22Rv1 (cell line): ENCODE results near the gene PTPN21.
A peak's percentile ranks its signal among the peaks of the same experiment; 100 is the strongest.

Experiments used
- H3K27ac ChIP-seq: fragments of 450-650 bp; 2 replicates; pipeline ENCODE4 v1.5.1; 2017
- ZFX ChIP-seq: fragments of 450-650 bp; IDR thresholded peaks from 2 replicates; pipeline ENCODE4 v1.6.1; 2017; ENCODE audit warnings: antibody characterized with exemption, borderline replicate concordance
- TF ChIP-seq, protein P1 (sequence below): fragments of 450-650 bp; IDR thresholded peaks from 2 replicates; pipeline ENCODE4 v1.5.1; 2017; ENCODE audit warnings: mild to moderate bottlenecking

The PTPN21 gene

DNA sequence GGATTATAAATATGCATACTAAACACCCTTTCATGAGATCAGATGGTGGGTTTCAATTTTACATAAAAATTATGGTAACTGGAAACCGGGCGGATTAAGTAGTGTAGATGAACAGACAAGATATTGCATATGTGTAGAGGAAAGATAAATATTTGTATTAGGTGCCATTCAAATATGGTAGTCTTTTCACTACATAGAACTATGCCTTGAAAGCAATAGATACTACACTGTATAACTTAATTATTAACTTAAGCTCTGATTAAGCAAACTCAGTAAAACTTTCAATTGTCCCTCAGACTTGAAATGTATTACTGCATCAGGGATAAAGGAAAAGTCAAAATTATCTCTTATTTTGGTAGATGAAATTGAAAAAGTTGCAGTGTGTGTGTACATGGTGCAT, 1.9 kb downstream of the PTPN21 start:
- H3K27ac ChIP-seq: peak overlapping the region; percentile 51
- no peak for TF ChIP-seq ZFX
- TF ChIP-seq, protein P1, sequence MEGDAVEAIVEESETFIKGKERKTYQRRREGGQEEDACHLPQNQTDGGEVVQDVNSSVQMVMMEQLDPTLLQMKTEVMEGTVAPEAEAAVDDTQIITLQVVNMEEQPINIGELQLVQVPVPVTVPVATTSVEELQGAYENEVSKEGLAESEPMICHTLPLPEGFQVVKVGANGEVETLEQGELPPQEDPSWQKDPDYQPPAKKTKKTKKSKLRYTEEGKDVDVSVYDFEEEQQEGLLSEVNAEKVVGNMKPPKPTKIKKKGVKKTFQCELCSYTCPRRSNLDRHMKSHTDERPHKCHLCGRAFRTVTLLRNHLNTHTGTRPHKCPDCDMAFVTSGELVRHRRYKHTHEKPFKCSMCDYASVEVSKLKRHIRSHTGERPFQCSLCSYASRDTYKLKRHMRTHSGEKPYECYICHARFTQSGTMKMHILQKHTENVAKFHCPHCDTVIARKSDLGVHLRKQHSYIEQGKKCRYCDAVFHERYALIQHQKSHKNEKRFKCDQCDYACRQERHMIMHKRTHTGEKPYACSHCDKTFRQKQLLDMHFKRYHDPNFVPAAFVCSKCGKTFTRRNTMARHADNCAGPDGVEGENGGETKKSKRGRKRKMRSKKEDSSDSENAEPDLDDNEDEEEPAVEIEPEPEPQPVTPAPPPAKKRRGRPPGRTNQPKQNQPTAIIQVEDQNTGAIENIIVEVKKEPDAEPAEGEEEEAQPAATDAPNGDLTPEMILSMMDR: no peak

DNA sequence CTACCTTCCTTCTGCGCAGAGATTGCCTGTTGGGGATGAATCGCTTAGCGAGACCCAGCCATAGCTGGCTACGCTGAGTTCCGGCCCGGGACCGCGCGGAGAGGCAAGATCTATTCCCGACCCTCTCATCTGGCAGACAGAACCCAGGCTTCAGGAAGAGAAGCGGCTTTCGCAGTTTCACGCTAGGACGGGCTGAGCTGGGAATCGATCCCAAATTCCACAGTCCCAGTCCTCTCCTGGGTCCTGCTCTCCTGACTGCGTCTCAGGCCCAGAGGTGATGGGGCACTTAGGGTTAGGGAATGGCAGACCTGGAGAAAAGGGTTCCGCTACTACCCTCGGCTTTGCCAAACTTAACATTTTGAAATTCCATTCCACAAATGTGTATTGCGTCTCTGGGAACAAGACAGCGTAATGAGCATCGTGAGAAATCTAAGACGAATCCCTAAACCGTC, 2.8 kb downstream of the PTPN21 start:
- TF ChIP-seq, protein P1: no peak
- no peak for TF ChIP-seq ZFX
- peak overlapping the region; percentile 51 for H3K27ac ChIP-seq

DNA sequence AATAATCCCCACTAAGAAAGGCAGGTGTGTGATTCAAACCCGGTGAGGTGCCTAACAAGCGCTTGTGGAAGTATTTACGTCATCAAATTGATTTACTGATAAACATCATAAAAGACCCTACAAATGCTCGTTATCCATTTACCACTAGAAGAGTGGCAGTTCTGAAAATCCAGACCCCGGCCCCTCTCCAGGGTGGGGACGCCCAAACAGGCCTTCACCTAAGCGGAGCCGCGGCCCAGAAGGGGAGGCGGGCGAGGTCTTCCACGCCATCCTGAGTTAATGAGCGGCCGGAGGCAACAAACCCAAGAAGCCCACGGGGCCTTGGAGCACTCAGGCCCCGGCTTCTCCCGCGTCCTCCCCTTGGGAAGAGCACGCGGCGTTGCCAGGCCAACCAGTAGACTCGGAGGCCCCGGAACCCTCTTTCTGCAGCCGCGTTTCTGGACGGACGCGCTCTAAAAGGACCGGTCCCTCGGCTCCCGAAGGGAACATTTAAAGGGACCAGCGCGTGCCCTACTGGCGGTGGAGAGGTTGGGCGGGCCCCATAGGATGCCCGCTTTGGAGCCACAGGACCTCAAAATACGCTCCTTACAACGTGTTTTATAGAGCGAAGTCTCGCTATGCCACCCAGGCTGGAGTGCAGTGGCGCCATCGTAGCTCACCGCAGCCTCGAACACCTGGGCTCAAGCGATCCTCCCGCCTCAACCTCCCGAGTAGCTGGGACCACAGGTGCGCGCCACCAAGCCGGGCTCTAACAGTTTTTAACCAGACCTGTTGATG, 3.5 kb downstream of the PTPN21 start:
- H3K27ac ChIP-seq: no peak overlapping the region
- no peak for TF ChIP-seq ZFX
- TF ChIP-seq, protein P1: peak; percentile 29; the same call in 1 of the 2 replicates

DNA sequence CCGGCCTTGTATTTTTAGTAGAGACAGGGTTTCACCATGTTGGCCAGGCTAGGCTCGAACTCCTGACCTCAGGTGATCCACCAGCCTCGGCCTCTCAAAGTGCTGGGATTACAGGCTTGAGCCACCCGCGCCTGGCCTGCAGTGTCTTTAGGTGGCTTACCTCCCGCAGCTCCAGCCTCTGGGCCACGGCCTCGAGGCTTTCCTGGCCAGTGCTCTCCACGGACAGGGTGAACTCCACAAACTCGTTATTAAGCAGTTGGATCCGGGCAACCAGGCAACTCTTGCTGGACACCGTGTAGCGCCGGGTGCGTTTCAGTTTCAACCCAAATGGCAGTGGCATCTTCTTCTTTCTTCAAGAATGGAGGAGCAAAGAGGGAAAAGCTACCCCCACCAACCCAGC, 4.7 kb downstream of the PTPN21 start:
- TF ChIP-seq ZFX: no peak
- TF ChIP-seq, protein P1: no peak
- H3K27ac ChIP-seq: no peak overlapping the region

DNA sequence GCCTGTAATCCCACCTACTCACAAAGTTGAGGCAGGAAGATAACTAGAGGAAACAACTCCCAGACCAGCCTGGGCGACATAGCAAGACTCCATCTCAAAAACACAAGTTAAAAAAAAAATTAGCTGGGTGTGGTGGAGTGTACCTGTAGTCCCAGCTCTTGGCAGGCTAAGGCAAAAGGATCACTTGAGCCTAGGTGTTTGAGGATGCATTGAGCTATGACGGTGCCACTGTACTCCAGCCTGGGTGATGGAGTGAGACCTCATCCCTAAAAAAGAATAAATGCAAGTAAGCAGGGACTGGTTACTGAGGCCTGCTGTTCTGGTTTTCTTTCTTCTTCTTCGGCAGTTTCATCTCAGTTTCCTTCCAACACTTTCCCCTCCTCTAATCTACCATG, 7.4 kb downstream of the PTPN21 start:
- H3K27ac ChIP-seq: no peak overlapping the region
- no peak for TF ChIP-seq ZFX
- TF ChIP-seq, protein P1: no peak

DNA sequence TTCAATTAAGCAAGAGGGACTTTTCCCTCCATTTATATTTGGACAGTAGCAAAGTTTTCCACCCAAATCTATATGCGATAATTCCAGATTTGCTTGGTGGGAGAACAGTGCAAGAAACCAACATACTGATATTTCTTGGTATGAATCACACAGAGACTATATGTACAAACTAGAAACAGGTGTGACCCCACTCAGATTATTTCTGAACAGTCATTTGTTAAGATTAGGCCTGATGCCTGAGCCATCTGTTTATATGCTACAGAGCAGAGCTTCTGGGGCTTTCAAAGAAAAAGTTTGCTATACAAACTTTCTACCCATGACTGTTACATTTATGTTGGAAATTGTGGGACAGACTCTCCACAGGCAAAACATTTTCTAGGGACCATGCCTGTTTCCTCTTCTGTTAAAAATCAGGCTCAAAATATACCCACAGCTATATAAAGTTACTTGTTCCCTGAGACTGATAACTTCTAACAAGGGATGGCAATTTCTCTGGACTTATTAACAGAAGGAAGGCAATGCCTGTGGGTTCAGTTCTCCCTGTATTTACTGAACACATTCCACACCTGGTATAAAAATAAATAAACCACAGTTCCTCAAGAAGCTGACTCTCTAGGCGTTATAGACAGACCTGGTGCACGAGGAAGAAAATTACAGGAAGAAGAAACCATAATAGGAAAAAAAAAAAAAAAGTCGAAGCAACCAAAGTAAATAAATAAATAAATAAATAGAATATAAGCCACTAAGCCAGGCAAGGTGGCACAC, 8.0 kb downstream of the PTPN21 start:
- TF ChIP-seq ZFX: no peak
- TF ChIP-seq, protein P1: no peak
- H3K27ac ChIP-seq: no peak overlapping the region

DNA sequence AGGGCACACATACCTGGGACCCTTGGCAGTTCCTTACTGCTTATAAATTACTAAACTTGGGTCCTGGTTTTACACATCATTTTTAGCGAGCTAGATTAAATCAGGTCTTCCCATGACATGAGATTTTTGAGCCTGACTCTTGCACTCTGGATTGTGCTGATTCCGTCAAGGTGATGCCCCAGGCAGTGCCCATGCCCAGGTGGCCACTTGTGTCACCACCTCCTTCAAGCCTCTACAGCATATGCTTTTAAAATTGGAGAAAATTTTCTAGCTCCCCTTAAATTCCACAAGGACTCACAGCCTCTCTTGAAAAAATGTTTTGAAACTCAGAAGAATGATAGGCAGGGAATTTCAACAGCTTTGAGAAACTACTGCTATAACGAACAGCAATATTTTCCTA, 9.6 kb downstream of the PTPN21 start:
- H3K27ac ChIP-seq: no peak overlapping the region
- TF ChIP-seq ZFX: no peak
- TF ChIP-seq, protein P1: no peak
